ENCODE measurements around the gene SLC50A1.

DNA sequence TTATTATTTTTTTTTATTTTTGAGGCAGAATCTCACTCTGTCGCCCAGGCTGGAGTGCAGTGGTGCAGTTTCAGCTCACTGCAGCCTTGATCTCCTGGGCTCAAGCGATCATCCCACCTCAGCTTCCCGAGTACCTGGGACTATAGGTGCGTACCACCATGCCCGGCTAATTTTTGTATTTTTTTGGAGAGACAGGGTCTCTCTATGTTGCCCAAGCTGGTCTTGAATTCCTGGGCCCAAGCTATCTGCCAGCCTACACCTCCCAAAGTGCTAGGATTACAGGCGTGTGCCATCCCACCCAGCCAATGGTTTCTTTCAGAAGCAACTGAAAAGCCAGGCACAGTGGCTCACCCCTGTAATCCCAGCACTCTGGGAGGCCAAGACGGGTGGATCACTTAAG, 35.2 kb downstream of the SLC50A1 start:
- TF ChIP-seq, protein P1, sequence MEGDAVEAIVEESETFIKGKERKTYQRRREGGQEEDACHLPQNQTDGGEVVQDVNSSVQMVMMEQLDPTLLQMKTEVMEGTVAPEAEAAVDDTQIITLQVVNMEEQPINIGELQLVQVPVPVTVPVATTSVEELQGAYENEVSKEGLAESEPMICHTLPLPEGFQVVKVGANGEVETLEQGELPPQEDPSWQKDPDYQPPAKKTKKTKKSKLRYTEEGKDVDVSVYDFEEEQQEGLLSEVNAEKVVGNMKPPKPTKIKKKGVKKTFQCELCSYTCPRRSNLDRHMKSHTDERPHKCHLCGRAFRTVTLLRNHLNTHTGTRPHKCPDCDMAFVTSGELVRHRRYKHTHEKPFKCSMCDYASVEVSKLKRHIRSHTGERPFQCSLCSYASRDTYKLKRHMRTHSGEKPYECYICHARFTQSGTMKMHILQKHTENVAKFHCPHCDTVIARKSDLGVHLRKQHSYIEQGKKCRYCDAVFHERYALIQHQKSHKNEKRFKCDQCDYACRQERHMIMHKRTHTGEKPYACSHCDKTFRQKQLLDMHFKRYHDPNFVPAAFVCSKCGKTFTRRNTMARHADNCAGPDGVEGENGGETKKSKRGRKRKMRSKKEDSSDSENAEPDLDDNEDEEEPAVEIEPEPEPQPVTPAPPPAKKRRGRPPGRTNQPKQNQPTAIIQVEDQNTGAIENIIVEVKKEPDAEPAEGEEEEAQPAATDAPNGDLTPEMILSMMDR (conservative IDR thresholded peaks at IDR 0.05; ENCODE audit: low read depth, low read length): no peak
- no peak for TF ChIP-seq EZH2 (IDR thresholded peaks at IDR 0.05; ENCODE audit: low read length, unreplicated experiment)

Data from PC-3 (cell line).